Trophoblast cell (in vitro differentiated cells and primary cell): ENCODE measurements around the gene TIMM8B.
"Not testable (repeated sequence)": the region's sequence is repeated elsewhere in the genome, so short reads cannot be mapped to it uniquely, and the experiment has no call there.

ENCODE experiments used
- DNase-seq, 2 donors: peaks; one replicate each; pipeline ENCODE4 v3.0.0-alpha.2; 2016
- H2AFZ ChIP-seq: 2 replicates; pipeline ENCODE4 v1.6.1; 2013; ENCODE audit warnings: low read length, moderate library complexity, mild to moderate bottlenecking; ENCODE audit not compliant: insufficient read depth, poor library complexity
- H2AK5ac ChIP-seq: 2 replicates; pipeline ENCODE4 v1.6.1; 2013; ENCODE audit warnings: mild to moderate bottlenecking, low read length
- H2BK120ac ChIP-seq: 2 replicates; pipeline ENCODE4 v1.6.1; 2013; ENCODE audit warnings: low read length, mild to moderate bottlenecking, moderate library complexity; ENCODE audit not compliant: insufficient read depth, poor library complexity
- H2BK12ac ChIP-seq: 2 replicates; pipeline ENCODE4 v1.6.1; 2013; ENCODE audit warnings: mild to moderate bottlenecking, low read length, moderate library complexity
- H2BK5ac ChIP-seq: 2 replicates; pipeline ENCODE4 v1.6.1; 2013; ENCODE audit warnings: low read length, low read depth, moderate library complexity, mild to moderate bottlenecking; ENCODE audit not compliant: poor library complexity
- H3K14ac ChIP-seq: 2 replicates; pipeline ENCODE4 v1.6.1; 2013; ENCODE audit warnings: mild to moderate bottlenecking, low read length
- H3K18ac ChIP-seq: 2 replicates; pipeline ENCODE4 v1.6.1; 2013; ENCODE audit warnings: mild to moderate bottlenecking, low read length
- H3K23ac ChIP-seq: 2 replicates; pipeline ENCODE4 v1.6.1; 2013; ENCODE audit warnings: low read length
- H3K27ac ChIP-seq: 2 replicates; pipeline ENCODE4 v1.5.1; 2013; ENCODE audit warnings: low read depth, mild to moderate bottlenecking, inconsistent platforms, low read length, moderate library complexity
- H3K27me3 ChIP-seq: 2 replicates; pipeline ENCODE4 v1.6.1; 2013; ENCODE audit warnings: inconsistent platforms, mild to moderate bottlenecking, low read length, moderate library complexity; ENCODE audit not compliant: insufficient read depth
- H3K36me3 ChIP-seq, 2 experiments: 1 replicate in 1 of 2; 2 replicates in 1 of 2; pipeline ENCODE4 v1.6.1; 2013; ENCODE audit warnings: low read length in 2 of 2, mild to moderate bottlenecking in 2 of 2, moderate library complexity in 1 of 2; ENCODE audit not compliant: insufficient read depth in 2 of 2, control insufficient read depth in 1 of 2
- H3K4ac ChIP-seq: 2 replicates; pipeline ENCODE4 v1.6.1; 2013; ENCODE audit warnings: low read depth, mild to moderate bottlenecking, low read length, moderate library complexity
- H3K4me1 ChIP-seq, 2 experiments: 1 replicate in 1 of 2; 2 replicates in 1 of 2; pipeline ENCODE4 v1.6.1; 2013; ENCODE audit warnings: low read length in 2 of 2, mild to moderate bottlenecking in 2 of 2, moderate library complexity in 1 of 2; ENCODE audit not compliant: insufficient read depth in 2 of 2, control insufficient read depth in 1 of 2
- H3K4me2 ChIP-seq: 2 replicates; pipeline ENCODE4 v1.6.1; 2013; ENCODE audit warnings: inconsistent platforms, mild to moderate bottlenecking, low read length, moderate library complexity
- H3K4me3 ChIP-seq: 2 replicates; pipeline ENCODE4 v1.5.1; 2013; ENCODE audit warnings: mild to moderate bottlenecking, low read depth, low read length, inconsistent platforms
- H3K79me1 ChIP-seq: one replicate; pipeline ENCODE4 v1.6.1; 2013; ENCODE audit warnings: low read length
- H3K79me2 ChIP-seq: 2 replicates; pipeline ENCODE4 v1.6.1; 2013; ENCODE audit warnings: low read length, mild to moderate bottlenecking; ENCODE audit not compliant: control insufficient read depth, insufficient read depth, poor library complexity
- H3K9ac ChIP-seq: 2 replicates; pipeline ENCODE4 v1.6.1; 2013; ENCODE audit warnings: mild to moderate bottlenecking, low read length
- H3K9me3 ChIP-seq: 2 replicates; pipeline ENCODE4 v1.6.1; 2013; ENCODE audit warnings: low read depth, mild to moderate bottlenecking, control low read depth, inconsistent platforms, low read length; ENCODE audit not compliant: insufficient read depth
- H4K12ac ChIP-seq: 2 replicates; pipeline ENCODE4 v1.6.1; 2013; ENCODE audit warnings: low read depth, mild to moderate bottlenecking, low read length, moderate library complexity
- H4K8ac ChIP-seq: 2 replicates; pipeline ENCODE4 v1.6.1; 2013; ENCODE audit warnings: low read depth, mild to moderate bottlenecking, low read length, moderate library complexity
- H4K91ac ChIP-seq: one replicate; pipeline ENCODE4 v1.6.1; 2013; ENCODE audit warnings: low read depth, mild to moderate bottlenecking, low read length, moderate library complexity
- WGBS: extraction: QIAGEN DNeasy Blood & Tissue Kit; methylation state at CpG from one replicate; pipeline ENCODE4 v1.1.7; 2013; ENCODE audit warnings: missing lambda C conversion rate; ENCODE audit not compliant: insufficient read length, insufficient coverage; ENCODE audit errors: extremely low coverage; 5-methylcytosine and 5-hydroxymethylcytosine counted together

The TIMM8B gene

GRCh38 chr11:112096194-112096593, 9.6 kb upstream of the TIMM8B start:
- Histone ChIP-seq H3K4me2 (no peak overlapping the region), H3K4ac (no peak overlapping the region), H3K18ac (no peak overlapping the region), H3K23ac (no peak overlapping the region), H3K4me1 (no peaks in the 10 kb centered on the region), H2BK5ac (no peak overlapping the region), H3K27ac (no peak overlapping the region), H3K36me3 (peaks cover 9 to 14% of the 10 kb centered on the region in 2 experiments), H3K14ac (no peak overlapping the region), H2AFZ (no peak overlapping the region), H4K91ac (no peak overlapping the region), H3K27me3 (no peaks in the 10 kb centered on the region), H3K79me2 (no peaks in the 10 kb centered on the region), H3K9me3 (no peaks in the 10 kb centered on the region), H2BK120ac (no peak overlapping the region), H4K8ac (no peak overlapping the region), H2AK5ac (no peak overlapping the region), H2BK12ac (no peak overlapping the region), H3K4me3 (no peak overlapping the region), H3K79me1 (no peaks in the 10 kb centered on the region), H3K9ac (no peak overlapping the region), H4K12ac (no peak overlapping the region)
- DNase-seq: no peak

GRCh38 chr11:112095302-112095701, 8.7 kb upstream of the TIMM8B start:
- not testable (repeated sequence) for DNase-seq, H3K9me3 ChIP-seq

GRCh38 chr11:112087212-112087611, 656 bp upstream of the TIMM8B start:
- H3K79me1 ChIP-seq: peaks cover 6% of the 10 kb centered on the region
- peak overlapping the region; percentile 74 for H4K91ac ChIP-seq
- peaks cover 0 to 7% of the 10 kb centered on the region in 2 experiments for H3K4me1 ChIP-seq
- no peak overlapping the region for H3K23ac ChIP-seq
- peak overlapping the region; percentile 93 for H3K4ac ChIP-seq
- no peak overlapping the region for H2BK12ac ChIP-seq
- no peaks in the 10 kb centered on the region for H3K27me3 ChIP-seq
- H3K79me2 ChIP-seq: peaks cover 12% of the 10 kb centered on the region
- no peaks in the 10 kb centered on the region for H3K9me3 ChIP-seq
- H3K18ac ChIP-seq: peak overlapping the region; percentile 20
- H3K9ac ChIP-seq: peak overlapping the region; percentile 95
- no CpG with 5 or more reads among the region's 10 CpGs for WGBS
- H3K14ac ChIP-seq: peak overlapping the region; percentile 46
- peak overlapping the region; percentile 30 for H2BK5ac ChIP-seq
- H2BK120ac ChIP-seq: no peak overlapping the region
- H4K8ac ChIP-seq: peak overlapping the region; percentile 90
- H2AFZ ChIP-seq: peak overlapping the region; percentile 51
- peaks cover 3 to 28% of the 10 kb centered on the region in 2 experiments for H3K36me3 ChIP-seq
- peak overlapping the region; percentile 67 for H2AK5ac ChIP-seq
- H3K4me2 ChIP-seq: peak overlapping the region; percentile 96
- H3K4me3 ChIP-seq: peak overlapping the region; percentile 92
- peak in 1 of 2 donors; percentile 7 for DNase-seq
- no peak overlapping the region for H3K27ac ChIP-seq
- peak overlapping the region; percentile 72 for H4K12ac ChIP-seq

More at GRCh38 chr11:112095302-112095701, 8.7 kb upstream of the TIMM8B start:
- H2AK5ac ChIP-seq, H3K23ac ChIP-seq, H3K4me2 ChIP-seq, H2AFZ ChIP-seq, H3K79me2 ChIP-seq, H2BK120ac ChIP-seq, H3K4me3 ChIP-seq, H3K4me1 ChIP-seq, H2BK5ac ChIP-seq, H3K27me3 ChIP-seq, H3K27ac ChIP-seq, H4K91ac ChIP-seq, H3K18ac ChIP-seq, H3K9ac ChIP-seq, H3K79me1 ChIP-seq, H3K4ac ChIP-seq, H2BK12ac ChIP-seq, H4K8ac ChIP-seq, H3K14ac ChIP-seq, H4K12ac ChIP-seq: not testable (repeated sequence)
- H3K36me3 ChIP-seq: peaks cover 12 to 19% of the 10 kb centered on the region in 2 experiments
- WGBS: no CpG with 5 or more reads among the region's 2 CpGs

- Histone ChIP-seq H2AFZ (peak overlapping the region; percentile 41), H4K91ac (peak overlapping the region; percentile 28), H3K23ac (no peak overlapping the region), H3K27me3 (no peaks in the 10 kb centered on the region), H2BK12ac (no peak overlapping the region), H3K79me1 (peaks cover 6% of the 10 kb centered on the region), H3K79me2 (peaks cover 12% of the 10 kb centered on the region), H3K9me3 (no peaks in the 10 kb centered on the region), H3K18ac (peak overlapping the region; percentile 31), H2AK5ac (peak overlapping the region; percentile 32), H2BK5ac (no peak overlapping the region), H3K27ac (no peak overlapping the region), H3K14ac (peak overlapping the region; percentile 63), H3K4me3 (peak overlapping the region; percentile 86), H2BK120ac (peak overlapping the region; percentile 18), H3K4ac (peak overlapping the region; percentile 22), H3K4me1 (peaks cover 0 to 7% of the 10 kb centered on the region in 2 experiments), H3K36me3 (peaks cover 3 to 22% of the 10 kb centered on the region in 2 experiments), H3K9ac (peak overlapping the region; percentile 76), H3K4me2 (peak overlapping the region; percentile 78), H4K12ac (peak overlapping the region; percentile 49), H4K8ac (peak overlapping the region; percentile 76)
- DNase-seq: no peak
- WGBS: no CpG with 5 or more reads among the region's 19 CpGs
Observed at GRCh38 chr11:112085822-112086421, 634 bp downstream of the TIMM8B start.
